Hepatocyte (in vitro differentiated cells): ENCODE results near the gene NCAPD2. TPM values are rescaled to one million over a fixed set of nuclear protein-coding genes. Genes with fewer than 3 reads are reported as not detected.

ENCODE experiments used
- DNase-seq: peaks from one replicate; pipeline ENCODE4 v3.0.0-alpha.2; 2016; ENCODE audit warnings: low spot score
- H2AFZ ChIP-seq: fragments of 200-600 bp; sonication (generic); 2 replicates; pipeline ENCODE4 v1.6.0; 2016; ENCODE audit warnings: antibody characterized with exemption, mild to moderate bottlenecking
- H3K27ac ChIP-seq: fragments of 200-600 bp; sonication (generic); 2 replicates; pipeline ENCODE4 v1.5.1; 2016; ENCODE audit warnings: mild to moderate bottlenecking
- H3K27me3 ChIP-seq: fragments of 200-600 bp; sonication (generic); 2 replicates; pipeline ENCODE4 v1.6.1; 2016
- H3K36me3 ChIP-seq: fragments of 200-600 bp; sonication (generic); replicated peaks from 2 replicates; pipeline ENCODE4 v1.5.1; 2016; ENCODE audit warnings: low read depth; ENCODE audit not compliant: insufficient read depth
- H3K4me1 ChIP-seq: fragments of 200-600 bp; sonication (generic); 2 replicates; pipeline ENCODE4 v1.5.1; 2016; ENCODE audit warnings: mild to moderate bottlenecking, moderate library complexity; ENCODE audit not compliant: insufficient read depth
- H3K4me2 ChIP-seq: fragments of 200-600 bp; sonication (generic); 2 replicates; pipeline ENCODE4 v1.6.0; 2016
- H3K4me3 ChIP-seq: fragments of 200-600 bp; sonication (generic); 2 replicates; pipeline ENCODE4 v1.5.1; 2016; ENCODE audit warnings: mild to moderate bottlenecking
- H3K79me2 ChIP-seq: fragments of 200-600 bp; sonication (generic); 2 replicates; pipeline ENCODE4 v1.6.0; 2017; ENCODE audit warnings: mild to moderate bottlenecking
- H3K9me2 ChIP-seq: fragments of 200-600 bp; sonication (generic); replicated peaks from 2 replicates; pipeline ENCODE4 v1.6.0; 2017; ENCODE audit warnings: mild to moderate bottlenecking; ENCODE audit not compliant: insufficient read depth
- H3K9me3 ChIP-seq: fragments of 200-600 bp; sonication (generic); 2 replicates; pipeline ENCODE4 v1.5.1; 2016; ENCODE audit warnings: low read depth, mild to moderate bottlenecking
- H4K20me1 ChIP-seq: fragments of 200-600 bp; sonication (generic); 2 replicates; pipeline ENCODE4 v1.6.0; 2016; ENCODE audit warnings: mild to moderate bottlenecking; ENCODE audit not compliant: insufficient read depth, poor library complexity, severe bottlenecking
- CTCF ChIP-seq: fragments of 200-600 bp; sonication (generic); IDR thresholded peaks from 2 replicates; pipeline ENCODE4 v1.5.1; 2016; ENCODE audit warnings: antibody characterized with exemption, mild to moderate bottlenecking; ENCODE audit not compliant: poor library complexity
- EZH2 ChIP-seq: fragments of 200-600 bp; sonication (generic); IDR thresholded peaks from 2 replicates; pipeline ENCODE4 v1.6.1; 2016; ENCODE audit warnings: antibody characterized with exemption, mild to moderate bottlenecking, borderline replicate concordance
- EZH2phosphoT487 ChIP-seq: fragments of 200-600 bp; sonication (generic); IDR thresholded peaks from one replicate; pipeline ENCODE4 v1.6.1; 2018; ENCODE audit warnings: antibody characterized with exemption, mild to moderate bottlenecking, low read depth, moderate library complexity; ENCODE audit not compliant: unreplicated experiment, severe bottlenecking
- WGBS: methylation state at CpG from one replicate; pipeline ENCODE4 v1.1.6; 2016; ENCODE audit warnings: low lambda C conversion rate; ENCODE audit errors: missing lambda C conversion rate; 5-methylcytosine and 5-hydroxymethylcytosine counted together
- polyA plus RNA-seq: library from polyadenylated mRNA; unstranded; fragments of >200 nt; fragmentation: Nextera tagmentation; extraction: Ambion mirVana; gene quantifications from 2 replicates; pipeline ENCODE4 v1.2.1, GENCODE V29; 2016
- small RNA-seq: library from RNA; depleted of rRNA; stranded (forward); fragments of <200 nt; gene quantifications from one replicate; pipeline ENCODE3, GENCODE V24; 2014
- total RNA-seq: library from RNA; depleted of rRNA; stranded (reverse); fragments of >200 nt; gene quantifications from 2 replicates; pipeline ENCODE4 v1.2.3, GENCODE V29; 2014

NCAPD2 gene
- total and polyA plus RNA-seq, 2 experiments from 2014 or later: 13.7 to 26.7 TPM

- Histone ChIP-seq H3K4me2 (no peak overlapping the region), H3K4me3 (no peak overlapping the region), H4K20me1 (no peaks in the 10 kb centered on the region), H3K4me1 (no peaks in the 10 kb centered on the region), H3K79me2 (no peaks in the 10 kb centered on the region), H3K9me3 (no peaks in the 10 kb centered on the region), H2AFZ (no peak overlapping the region), H3K9me2 (no peaks in the 10 kb centered on the region), H3K27me3 (no peaks in the 10 kb centered on the region), H3K27ac (no peak overlapping the region), H3K36me3 (no peaks in the 10 kb centered on the region)
- 90% methylated on average over 8 of the region's 8 CpGs for WGBS
- no peak for DNase-seq
- TF ChIP-seq CTCF: no peak
- no peak for TF ChIP-seq EZH2phosphoT487
- no peak for TF ChIP-seq EZH2
These were observed 81.7 kb downstream of the NCAPD2 start for GRCh38 chr12:6575648-6576047.

Small RNA genes lying within 50 kb of the gene (small RNA-seq; reads per million reads assigned to genes)
- 141 reads per million, percentile 98 among the genes with 10 or more reads in this experiment for gene SCARNA11

Other genes with a start within 250 kb of the NCAPD2 start
- 36.3 and 85.7 TPM in 2 replicates for gene PLEKHG6, start 183.4 kb upstream of the NCAPD2 start, total RNA-seq
- 43.6 and 52.2 TPM in 2 replicates for gene PLEKHG6, start 183.4 kb upstream of the NCAPD2 start, polyA plus RNA-seq
- gene TNFRSF1A, start 152.0 kb upstream of the NCAPD2 start, total RNA-seq: 110 and 147 TPM in 2 replicates
- gene TNFRSF1A, start 152.0 kb upstream of the NCAPD2 start, polyA plus RNA-seq: 168 and 188 TPM in 2 replicates
- gene SCNN1A, start 118.5 kb upstream of the NCAPD2 start, total RNA-seq: 21.7 and 28.6 TPM in 2 replicates
- 28.4 and 30.0 TPM in 2 replicates for gene SCNN1A, start 118.5 kb upstream of the NCAPD2 start, polyA plus RNA-seq
- 35.4 and 42.4 TPM in 2 replicates for gene LTBR, start 109.9 kb upstream of the NCAPD2 start, total RNA-seq
- 75.2 and 79.8 TPM in 2 replicates for gene LTBR, start 109.9 kb upstream of the NCAPD2 start, polyA plus RNA-seq
- not detected in 2 replicates for gene CD27, start 49.1 kb upstream of the NCAPD2 start, total RNA-seq
- gene CD27, start 49.1 kb upstream of the NCAPD2 start, polyA plus RNA-seq: 0.15 and 0.44 TPM in 2 replicates
- gene TAPBPL, start 42.1 kb upstream of the NCAPD2 start, total RNA-seq: 8.2 and 11.7 TPM in 2 replicates
- gene TAPBPL, start 42.1 kb upstream of the NCAPD2 start, polyA plus RNA-seq: 9.7 and 10.8 TPM in 2 replicates
- gene VAMP1, start 23.4 kb upstream of the NCAPD2 start, total RNA-seq: 0.88 and 5.0 TPM in 2 replicates
- gene VAMP1, start 23.4 kb upstream of the NCAPD2 start, polyA plus RNA-seq: 5.9 and 8.0 TPM in 2 replicates
- gene MRPL51, start 840 bp upstream of the NCAPD2 start, total RNA-seq: 57.4 and 81.6 TPM in 2 replicates
- 231 and 267 TPM in 2 replicates for gene MRPL51, start 840 bp upstream of the NCAPD2 start, polyA plus RNA-seq
- 1,719 and 1,827 TPM in 2 replicates for gene GAPDH, start 40.4 kb downstream of the NCAPD2 start, total RNA-seq
- gene GAPDH, start 40.4 kb downstream of the NCAPD2 start, polyA plus RNA-seq: 2,607 and 2,708 TPM in 2 replicates
- 5.4 and 7.5 TPM in 2 replicates for gene IFFO1, start 61.9 kb downstream of the NCAPD2 start, total RNA-seq
- gene IFFO1, start 61.9 kb downstream of the NCAPD2 start, polyA plus RNA-seq: 11.2 and 15.2 TPM in 2 replicates
- gene NOP2, start 74.2 kb downstream of the NCAPD2 start, total RNA-seq: 36.1 and 40.3 TPM in 2 replicates
- 37.8 and 38.1 TPM in 2 replicates for gene NOP2, start 74.2 kb downstream of the NCAPD2 start, polyA plus RNA-seq
- 181 and 211 TPM in 2 replicates for gene CHD4, start 113.3 kb downstream of the NCAPD2 start, total RNA-seq
- 74.1 and 108 TPM in 2 replicates for gene CHD4, start 113.3 kb downstream of the NCAPD2 start, polyA plus RNA-seq
- 0.60 and 1.0 TPM in 2 replicates for gene LPAR5, start 141.9 kb downstream of the NCAPD2 start, total RNA-seq
- gene LPAR5, start 141.9 kb downstream of the NCAPD2 start, polyA plus RNA-seq: 0.34 and 2.0 TPM in 2 replicates
- gene ACRBP, start 153.3 kb downstream of the NCAPD2 start, total RNA-seq: 0.20 and 0.68 TPM in 2 replicates
- 0.62 and 1.8 TPM in 2 replicates for gene ACRBP, start 153.3 kb downstream of the NCAPD2 start, polyA plus RNA-seq
- gene ING4, start 169.0 kb downstream of the NCAPD2 start, total RNA-seq: 35.7 and 39.7 TPM in 2 replicates
- 38.9 and 42.9 TPM in 2 replicates for gene ING4, start 169.0 kb downstream of the NCAPD2 start, polyA plus RNA-seq
- 33.8 and 34.5 TPM in 2 replicates for gene ZNF384, start 195.3 kb downstream of the NCAPD2 start, total RNA-seq
- gene ZNF384, start 195.3 kb downstream of the NCAPD2 start, polyA plus RNA-seq: 35.8 and 41.8 TPM in 2 replicates
- 0.16 and 0.17 TPM in 2 replicates for gene PIANP, start 206.7 kb downstream of the NCAPD2 start, total RNA-seq
- gene PIANP, start 206.7 kb downstream of the NCAPD2 start, polyA plus RNA-seq: 0.95 and 1.0 TPM in 2 replicates
- 46.9 and 56.7 TPM in 2 replicates for gene COPS7A, start 229.9 kb downstream of the NCAPD2 start, total RNA-seq
- 65.2 and 73.6 TPM in 2 replicates for gene COPS7A, start 229.9 kb downstream of the NCAPD2 start, polyA plus RNA-seq